Measurements from ENCODE around the gene CCDC144A.
"Not testable (repeated sequence)": the region's sequence is repeated elsewhere in the genome, so short reads cannot be mapped to it uniquely, and the experiment has no call there.

CCDC144A gene

DNA sequence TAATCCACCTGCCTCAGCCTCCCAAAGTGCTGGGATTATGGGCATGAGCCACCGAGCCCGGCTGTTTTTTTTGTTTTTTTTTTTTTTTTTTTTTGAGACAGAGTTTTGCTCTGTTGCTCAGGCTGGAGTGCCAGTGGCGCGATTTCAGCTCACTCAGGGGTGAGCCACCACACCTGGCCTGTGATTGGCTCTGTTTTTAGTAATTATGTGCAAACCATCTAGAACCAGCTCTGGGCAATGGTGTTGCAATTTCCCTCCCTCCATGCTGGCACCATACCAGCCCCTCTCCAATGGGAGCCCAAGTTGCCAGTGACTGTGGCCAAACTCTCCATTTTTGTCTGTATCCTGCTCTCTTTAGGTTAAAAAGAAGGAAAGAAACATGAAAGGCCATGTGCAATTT lies 4.0 kb upstream of the CCDC144A start:
- H3K9ac ChIP-seq (ENCODE audit: low read depth, low read length); H3K4me3 ChIP-seq (ENCODE audit: low read depth, low read length); H3K36me3 ChIP-seq (ENCODE audit: control insufficient read depth, insufficient read depth, low read length): not testable (repeated sequence)

GRCh38 chr17:16687151-16687550 lies 2.9 kb upstream of the CCDC144A start:
- H3K4me1 ChIP-seq (ENCODE audit: control insufficient read depth, insufficient read depth, low read length); H3K36me3 ChIP-seq (ENCODE audit: control insufficient read depth, insufficient read depth, low read length); H3K9me3 ChIP-seq (ENCODE audit: control insufficient read depth, insufficient read depth, low read length); H3K27me3 ChIP-seq (ENCODE audit: control insufficient read depth, insufficient read depth, low read length); H3K4me3 ChIP-seq (ENCODE audit: low read depth, low read length); H3K9ac ChIP-seq (ENCODE audit: low read depth, low read length): not testable (repeated sequence)

More for the DNA sequence above, 4.0 kb upstream of the CCDC144A start:
- not testable (repeated sequence) for H3K27me3 ChIP-seq (ENCODE audit: control insufficient read depth, insufficient read depth, low read length); H3K4me1 ChIP-seq (ENCODE audit: control insufficient read depth, insufficient read depth, low read length); H3K9me3 ChIP-seq (ENCODE audit: control insufficient read depth, insufficient read depth, low read length)

GRCh38 chr17:16690447-16690846 lies 406 bp downstream of the CCDC144A start:
- not testable (repeated sequence) for H3K9ac ChIP-seq (ENCODE audit: low read depth, low read length); H3K27me3 ChIP-seq (ENCODE audit: control insufficient read depth, insufficient read depth, low read length); H3K4me1 ChIP-seq (ENCODE audit: control insufficient read depth, insufficient read depth, low read length); H3K36me3 ChIP-seq (ENCODE audit: control insufficient read depth, insufficient read depth, low read length); H3K9me3 ChIP-seq (ENCODE audit: control insufficient read depth, insufficient read depth, low read length); H3K4me3 ChIP-seq (ENCODE audit: low read depth, low read length)

- H3K27me3 ChIP-seq (ENCODE audit: control insufficient read depth, insufficient read depth, low read length); H3K4me3 ChIP-seq (ENCODE audit: low read depth, low read length); H3K9me3 ChIP-seq (ENCODE audit: control insufficient read depth, insufficient read depth, low read length); H3K9ac ChIP-seq (ENCODE audit: low read depth, low read length); H3K36me3 ChIP-seq (ENCODE audit: control insufficient read depth, insufficient read depth, low read length); H3K4me1 ChIP-seq (ENCODE audit: control insufficient read depth, insufficient read depth, low read length): not testable (repeated sequence)
Observed at GRCh38 chr17:16697603-16698002, 7.6 kb downstream of the CCDC144A start.

DNA sequence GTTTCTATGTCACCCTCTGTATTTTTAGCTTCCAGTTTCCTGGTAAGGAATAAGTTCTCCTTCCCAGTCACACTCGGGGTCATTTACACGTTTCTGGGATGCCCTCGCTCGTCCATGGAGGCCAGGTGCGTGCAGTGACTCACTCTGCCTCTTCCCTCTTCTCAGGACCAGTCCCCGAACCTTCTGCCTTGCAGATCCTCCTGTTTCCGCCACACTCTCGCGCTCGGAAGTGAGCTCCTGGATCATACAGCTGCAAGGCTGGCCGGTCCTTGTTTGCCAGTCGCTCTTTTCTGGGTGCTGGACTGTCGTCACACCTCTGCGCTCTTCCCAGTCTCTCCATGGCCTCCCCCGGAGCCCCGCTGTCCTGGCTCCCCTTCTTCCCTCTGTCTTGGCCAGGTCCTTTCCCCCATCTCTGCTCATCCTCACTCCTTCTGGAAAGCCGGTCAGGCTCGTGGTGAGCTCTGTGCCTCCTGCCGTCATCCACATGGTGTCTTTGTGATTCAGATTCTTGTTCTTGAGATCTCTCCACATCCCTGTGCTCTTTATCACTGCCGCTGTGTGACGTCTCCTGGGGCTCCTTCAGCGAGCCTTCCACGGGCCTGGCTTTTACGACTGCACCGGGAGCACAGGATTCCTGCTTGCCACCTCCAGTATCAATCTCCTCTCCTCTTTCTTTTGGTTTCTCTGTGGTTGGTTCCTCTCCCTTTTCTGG lies 55.6 kb downstream of the CCDC144A start:
- not testable (repeated sequence) for H3K27me3 ChIP-seq (ENCODE audit: control insufficient read depth, insufficient read depth, low read length); H3K36me3 ChIP-seq (ENCODE audit: control insufficient read depth, insufficient read depth, low read length); H3K9ac ChIP-seq (ENCODE audit: low read depth, low read length); H3K4me1 ChIP-seq (ENCODE audit: control insufficient read depth, insufficient read depth, low read length); H3K9me3 ChIP-seq (ENCODE audit: control insufficient read depth, insufficient read depth, low read length)
- peak overlapping the region; percentile 48 for H3K4me3 ChIP-seq (ENCODE audit: low read depth, low read length)

GRCh38 chr17:16746571-16746970 lies 56.5 kb downstream of the CCDC144A start:
- H3K9me3 ChIP-seq (ENCODE audit: control insufficient read depth, insufficient read depth, low read length); H3K36me3 ChIP-seq (ENCODE audit: control insufficient read depth, insufficient read depth, low read length); H3K4me1 ChIP-seq (ENCODE audit: control insufficient read depth, insufficient read depth, low read length); H3K4me3 ChIP-seq (ENCODE audit: low read depth, low read length); H3K27me3 ChIP-seq (ENCODE audit: control insufficient read depth, insufficient read depth, low read length); H3K9ac ChIP-seq (ENCODE audit: low read depth, low read length): not testable (repeated sequence)

DNA sequence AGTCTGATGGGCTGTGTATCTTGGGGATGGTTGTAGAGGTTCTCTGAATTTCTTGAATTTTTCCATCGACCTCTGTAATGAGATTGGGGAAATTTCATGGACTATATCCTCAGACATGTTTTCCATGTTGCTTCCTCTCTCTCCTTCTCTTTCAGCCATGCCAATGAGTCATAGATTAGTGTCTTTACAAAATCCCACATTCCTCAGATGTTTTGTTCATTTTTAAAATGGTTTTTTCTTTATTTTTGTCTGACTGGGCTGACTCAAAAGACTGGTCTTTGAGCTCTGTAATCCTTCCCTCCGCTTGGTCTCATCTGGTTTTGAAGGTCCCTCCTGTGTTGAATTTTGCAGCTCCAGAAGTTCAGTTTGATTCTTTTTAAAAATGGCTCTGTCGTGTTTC lies 60.5 kb downstream of the CCDC144A start:
- not testable (repeated sequence) for H3K4me1 ChIP-seq (ENCODE audit: control insufficient read depth, insufficient read depth, low read length); H3K9me3 ChIP-seq (ENCODE audit: control insufficient read depth, insufficient read depth, low read length); H3K9ac ChIP-seq (ENCODE audit: low read depth, low read length); H3K4me3 ChIP-seq (ENCODE audit: low read depth, low read length); H3K36me3 ChIP-seq (ENCODE audit: control insufficient read depth, insufficient read depth, low read length); H3K27me3 ChIP-seq (ENCODE audit: control insufficient read depth, insufficient read depth, low read length)

GRCh38 chr17:16751224-16751923 lies 61.3 kb downstream of the CCDC144A start:
- H3K27me3 ChIP-seq (ENCODE audit: control insufficient read depth, insufficient read depth, low read length); H3K9me3 ChIP-seq (ENCODE audit: control insufficient read depth, insufficient read depth, low read length); H3K9ac ChIP-seq (ENCODE audit: low read depth, low read length); H3K4me3 ChIP-seq (ENCODE audit: low read depth, low read length); H3K4me1 ChIP-seq (ENCODE audit: control insufficient read depth, insufficient read depth, low read length); H3K36me3 ChIP-seq (ENCODE audit: control insufficient read depth, insufficient read depth, low read length): not testable (repeated sequence)

DNA sequence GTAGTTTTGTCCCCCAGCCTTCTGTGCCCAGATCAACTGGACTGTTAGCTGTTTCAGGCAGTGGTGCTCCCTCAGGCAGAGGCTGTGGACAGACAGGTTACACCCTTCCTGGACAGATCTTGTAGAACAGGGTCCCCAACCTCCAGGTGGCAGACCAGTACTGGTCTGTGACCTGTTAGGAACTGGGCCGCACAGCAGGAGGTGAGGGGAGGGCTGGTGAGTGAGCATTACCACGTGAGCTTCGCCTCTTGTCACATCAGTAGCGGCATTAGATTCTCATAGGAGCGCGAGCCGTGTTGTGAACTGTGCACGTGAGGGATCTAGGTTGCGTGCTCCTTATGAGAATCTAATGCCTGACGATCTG lies 61.9 kb downstream of the CCDC144A start:
- H3K27me3 ChIP-seq (ENCODE audit: control insufficient read depth, insufficient read depth, low read length); H3K36me3 ChIP-seq (ENCODE audit: control insufficient read depth, insufficient read depth, low read length); H3K4me1 ChIP-seq (ENCODE audit: control insufficient read depth, insufficient read depth, low read length); H3K4me3 ChIP-seq (ENCODE audit: low read depth, low read length); H3K9ac ChIP-seq (ENCODE audit: low read depth, low read length); H3K9me3 ChIP-seq (ENCODE audit: control insufficient read depth, insufficient read depth, low read length): not testable (repeated sequence)

GRCh38 chr17:16757520-16757919 lies 67.5 kb downstream of the CCDC144A start:
- not testable (repeated sequence) for H3K36me3 ChIP-seq (ENCODE audit: control insufficient read depth, insufficient read depth, low read length); H3K9me3 ChIP-seq (ENCODE audit: control insufficient read depth, insufficient read depth, low read length); H3K27me3 ChIP-seq (ENCODE audit: control insufficient read depth, insufficient read depth, low read length); H3K4me3 ChIP-seq (ENCODE audit: low read depth, low read length); H3K4me1 ChIP-seq (ENCODE audit: control insufficient read depth, insufficient read depth, low read length); H3K9ac ChIP-seq (ENCODE audit: low read depth, low read length)

DNA sequence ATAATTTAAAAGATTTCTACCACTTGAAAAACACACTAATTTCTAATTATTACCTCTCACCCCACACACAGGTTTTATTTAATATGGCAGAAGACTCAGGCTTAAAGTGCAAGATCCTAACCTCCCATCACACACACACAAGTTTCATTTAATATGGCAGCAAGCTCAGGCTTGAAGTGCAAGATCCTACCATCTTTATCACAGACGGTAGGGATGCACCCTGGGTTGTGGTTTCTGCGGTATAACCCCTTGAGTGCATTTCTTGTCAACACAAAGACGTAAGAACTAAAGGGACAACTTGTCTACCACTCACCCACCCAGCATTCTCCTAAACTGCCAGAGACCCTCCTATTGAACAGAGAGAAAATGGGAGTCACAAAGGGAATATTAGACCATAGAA lies 68.1 kb downstream of the CCDC144A start:
- H3K9me3 ChIP-seq (ENCODE audit: control insufficient read depth, insufficient read depth, low read length); H3K27me3 ChIP-seq (ENCODE audit: control insufficient read depth, insufficient read depth, low read length); H3K9ac ChIP-seq (ENCODE audit: low read depth, low read length); H3K36me3 ChIP-seq (ENCODE audit: control insufficient read depth, insufficient read depth, low read length); H3K4me1 ChIP-seq (ENCODE audit: control insufficient read depth, insufficient read depth, low read length); H3K4me3 ChIP-seq (ENCODE audit: low read depth, low read length): not testable (repeated sequence)

- H3K9ac ChIP-seq (ENCODE audit: low read depth, low read length); H3K4me3 ChIP-seq (ENCODE audit: low read depth, low read length); H3K27me3 ChIP-seq (ENCODE audit: control insufficient read depth, insufficient read depth, low read length); H3K4me1 ChIP-seq (ENCODE audit: control insufficient read depth, insufficient read depth, low read length); H3K36me3 ChIP-seq (ENCODE audit: control insufficient read depth, insufficient read depth, low read length); H3K9me3 ChIP-seq (ENCODE audit: control insufficient read depth, insufficient read depth, low read length): not testable (repeated sequence)
Observed at GRCh38 chr17:16768290-16769175, 78.5 kb downstream of the CCDC144A start.
